GM12801 (cell line): Measurements from ENCODE around the gene PEF1.

ENCODE experiments used
- CTCF ChIP-seq: IDR thresholded peaks from one replicate; pipeline ENCODE4 v1.5.1; 2011; ENCODE audit warnings: control low read depth; ENCODE audit not compliant: insufficient read length; ENCODE audit errors: extremely low read depth

Gene PEF1

DNA sequence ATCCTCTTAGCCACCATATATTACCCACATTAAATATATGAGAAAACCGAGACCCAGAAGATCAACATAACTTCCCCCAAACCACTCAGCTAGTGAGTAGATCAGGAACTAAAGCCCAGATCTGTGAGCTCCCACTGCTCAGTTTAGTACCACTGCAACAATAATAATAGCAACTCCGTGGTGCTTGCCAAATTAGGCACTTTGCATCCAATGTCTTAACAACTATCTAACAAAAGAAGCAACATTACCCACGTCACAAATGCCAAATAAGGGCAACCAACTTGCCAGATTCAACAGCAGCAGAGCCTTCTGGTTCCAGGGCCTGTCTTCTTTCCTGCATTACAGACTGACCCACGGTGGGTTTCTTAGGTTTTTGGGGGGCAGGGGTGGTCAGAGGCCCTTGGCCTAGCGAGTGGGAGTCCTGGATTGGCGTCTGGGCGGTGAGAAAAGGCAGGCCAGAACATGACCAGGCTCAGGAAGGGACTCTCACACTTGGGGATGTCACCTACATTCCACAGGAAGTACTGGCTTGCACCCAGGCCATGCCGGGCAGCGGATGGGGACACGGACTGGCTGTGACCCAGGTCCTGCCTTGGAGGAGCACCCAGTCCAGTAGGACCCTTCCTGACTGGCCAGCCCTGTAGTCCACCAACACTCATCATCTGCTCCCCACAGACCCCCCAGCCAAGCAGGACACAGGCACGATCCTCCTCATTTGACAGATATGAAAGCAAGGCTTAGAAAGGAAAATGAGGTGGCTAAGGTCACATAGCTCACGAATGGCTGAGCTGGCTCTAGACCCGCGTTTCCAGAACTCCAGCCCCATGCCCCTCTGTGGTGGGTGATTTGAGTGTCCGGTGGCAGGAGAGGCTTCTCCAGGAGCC, 22.6 kb downstream of the PEF1 start:
- no peak for TF ChIP-seq CTCF

DNA sequence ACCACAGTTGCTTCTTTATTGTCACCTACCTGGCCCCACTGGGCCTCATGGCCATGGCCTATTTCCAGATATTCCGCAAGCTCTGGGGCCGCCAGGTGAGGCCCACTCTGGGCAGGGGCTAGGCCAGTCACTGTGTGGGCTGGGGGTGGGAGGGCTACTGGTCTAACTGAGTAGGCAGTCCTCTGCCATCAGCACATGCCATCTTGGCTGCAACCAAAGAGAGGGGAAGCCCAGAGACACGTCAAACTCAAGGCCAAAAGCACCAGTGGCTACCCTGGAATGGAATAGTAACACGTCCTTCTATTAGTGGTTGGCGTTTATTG, 23.2 kb downstream of the PEF1 start:
- TF ChIP-seq CTCF, result no peak

- TF ChIP-seq CTCF, result no peak
Observed at GRCh38 chr1:31620631-31621497, 23.8 kb downstream of the PEF1 start.

DNA sequence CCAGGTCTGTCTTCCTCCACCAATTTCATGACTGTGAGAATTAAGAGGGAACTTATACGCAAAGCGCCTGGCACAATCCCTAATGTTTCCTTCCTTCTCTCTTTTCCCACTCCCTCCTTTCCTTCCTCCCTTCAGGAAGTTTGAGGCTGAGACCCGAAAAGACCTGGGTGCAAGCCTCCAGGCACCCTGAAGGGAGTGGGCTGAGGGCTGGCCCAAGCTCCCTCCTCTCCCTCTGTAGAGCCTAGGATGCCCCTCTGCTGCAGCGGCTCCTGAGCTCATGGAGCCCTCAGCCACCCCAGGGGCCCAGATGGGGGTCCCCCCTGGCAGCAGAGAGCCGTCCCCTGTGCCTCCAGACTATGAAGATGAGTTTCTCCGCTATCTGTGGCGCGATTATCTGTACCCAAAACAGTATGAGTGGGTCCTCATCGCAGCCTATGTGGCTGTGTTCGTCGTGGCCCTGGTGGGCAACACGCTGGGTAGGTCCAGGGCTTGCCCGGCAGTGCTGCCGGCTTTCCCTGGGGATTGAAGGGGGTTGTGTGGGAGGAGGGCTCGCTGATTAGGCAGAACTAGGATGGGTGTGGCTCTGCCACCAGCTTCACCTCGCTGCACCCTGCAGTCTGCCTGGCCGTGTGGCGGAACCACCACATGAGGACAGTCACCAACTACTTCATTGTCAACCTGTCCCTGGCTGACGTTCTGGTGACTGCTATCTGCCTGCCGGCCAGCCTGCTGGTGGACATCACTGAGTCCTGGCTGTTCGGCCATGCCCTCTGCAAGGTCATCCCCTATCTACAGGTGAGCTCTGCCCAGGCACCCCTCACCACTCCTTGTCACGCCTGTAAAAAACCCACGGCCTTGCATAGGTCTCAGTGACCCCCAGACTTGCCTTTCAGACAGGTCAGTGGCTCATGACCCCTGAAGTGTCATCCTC, 25.5 kb downstream of the PEF1 start:
- no peak for TF ChIP-seq CTCF

- no peak for TF ChIP-seq CTCF
Observed at GRCh38 chr1:31617916-31618746, 26.5 kb downstream of the PEF1 start.

DNA sequence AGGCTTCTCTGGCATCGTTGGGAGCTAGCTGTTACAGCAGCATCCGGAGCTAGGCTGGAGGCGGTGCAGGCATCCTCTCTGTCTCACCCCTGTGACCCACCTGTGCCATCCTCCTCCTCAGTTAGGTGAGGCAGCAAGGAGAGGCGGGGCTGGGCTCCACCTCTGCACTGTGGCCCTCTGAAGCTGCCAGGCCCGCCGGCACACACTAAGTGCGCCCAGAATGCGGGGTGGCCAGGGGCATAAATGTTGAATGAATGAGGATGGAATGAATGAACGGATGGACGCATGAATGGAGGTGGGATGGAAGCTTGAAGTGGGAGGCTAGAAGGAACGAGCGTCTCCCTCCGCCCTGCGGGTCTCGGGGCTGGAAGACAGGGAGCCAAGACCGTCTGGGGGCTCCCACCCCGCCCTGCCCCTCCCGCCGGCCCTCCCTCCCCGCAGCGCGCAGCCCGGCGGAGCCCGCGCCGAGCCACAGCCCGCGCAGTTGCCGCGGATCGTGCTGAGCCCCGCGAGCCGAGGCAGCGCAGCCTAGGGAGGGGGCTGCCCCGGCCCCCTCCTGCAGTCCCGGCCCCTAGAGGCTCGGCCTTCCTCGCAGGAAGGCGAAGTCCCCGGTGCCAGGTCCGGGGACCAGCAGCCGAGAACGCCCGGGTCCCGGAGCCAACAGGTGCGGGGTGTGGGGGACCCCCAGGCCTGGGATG, 27.3 kb downstream of the PEF1 start, which contains the start of gene HCRTR1:
HCRTR1 (plus strand) TSS at position 472 of the 698 bp plus-strand sequence. CDS start 1,504 bp downstream, outside the sequence.
- no peak for TF ChIP-seq CTCF
